ENCODE data around the gene OR10D3.

The OR10D3 gene, protein sequence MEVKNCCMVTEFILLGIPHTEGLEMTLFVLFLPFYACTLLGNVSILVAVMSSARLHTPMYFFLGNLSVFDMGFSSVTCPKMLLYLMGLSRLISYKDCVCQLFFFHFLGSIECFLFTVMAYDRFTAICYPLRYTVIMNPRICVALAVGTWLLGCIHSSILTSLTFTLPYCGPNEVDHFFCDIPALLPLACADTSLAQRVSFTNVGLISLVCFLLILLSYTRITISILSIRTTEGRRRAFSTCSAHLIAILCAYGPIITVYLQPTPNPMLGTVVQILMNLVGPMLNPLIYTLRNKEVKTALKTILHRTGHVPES

DNA sequence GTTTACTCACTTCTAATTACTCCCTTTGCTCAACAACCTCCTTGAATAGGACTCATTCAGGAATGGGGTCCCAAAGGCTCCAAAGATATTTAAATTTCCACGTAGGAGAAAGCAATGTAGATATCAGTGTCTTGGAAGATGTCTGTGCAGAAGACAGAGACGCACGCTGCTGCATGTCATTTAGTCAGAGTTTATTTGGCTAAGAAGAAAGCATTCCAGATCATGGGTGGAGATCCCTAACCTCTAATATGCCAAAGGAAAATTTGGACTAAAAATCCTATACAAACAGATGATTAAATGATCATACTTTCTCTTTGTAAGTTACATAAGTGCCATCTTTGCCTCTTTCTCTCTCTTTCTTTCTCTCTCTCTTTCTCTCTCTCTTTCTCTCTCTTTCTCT is at the start of gene OR10D3:
Gene OR10D3, plus strand, starts transcription at position 278 of the 400 bp plus-strand sequence. CDS start 1,925 bp downstream, outside the sequence.
- TF ChIP-seq, protein P1, sequence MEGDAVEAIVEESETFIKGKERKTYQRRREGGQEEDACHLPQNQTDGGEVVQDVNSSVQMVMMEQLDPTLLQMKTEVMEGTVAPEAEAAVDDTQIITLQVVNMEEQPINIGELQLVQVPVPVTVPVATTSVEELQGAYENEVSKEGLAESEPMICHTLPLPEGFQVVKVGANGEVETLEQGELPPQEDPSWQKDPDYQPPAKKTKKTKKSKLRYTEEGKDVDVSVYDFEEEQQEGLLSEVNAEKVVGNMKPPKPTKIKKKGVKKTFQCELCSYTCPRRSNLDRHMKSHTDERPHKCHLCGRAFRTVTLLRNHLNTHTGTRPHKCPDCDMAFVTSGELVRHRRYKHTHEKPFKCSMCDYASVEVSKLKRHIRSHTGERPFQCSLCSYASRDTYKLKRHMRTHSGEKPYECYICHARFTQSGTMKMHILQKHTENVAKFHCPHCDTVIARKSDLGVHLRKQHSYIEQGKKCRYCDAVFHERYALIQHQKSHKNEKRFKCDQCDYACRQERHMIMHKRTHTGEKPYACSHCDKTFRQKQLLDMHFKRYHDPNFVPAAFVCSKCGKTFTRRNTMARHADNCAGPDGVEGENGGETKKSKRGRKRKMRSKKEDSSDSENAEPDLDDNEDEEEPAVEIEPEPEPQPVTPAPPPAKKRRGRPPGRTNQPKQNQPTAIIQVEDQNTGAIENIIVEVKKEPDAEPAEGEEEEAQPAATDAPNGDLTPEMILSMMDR (IDR thresholded peaks at IDR 0.05; ENCODE audit: control insufficient read depth, insufficient read depth, low read depth, low read length, missing control alignments) = no peak
- no peak for DNase-seq (ENCODE audit: low read depth)
- H3K4me3 ChIP-seq (ENCODE audit: control insufficient read depth, low read depth, low read length) = no peak within 1 kb of the TSS

DNA sequence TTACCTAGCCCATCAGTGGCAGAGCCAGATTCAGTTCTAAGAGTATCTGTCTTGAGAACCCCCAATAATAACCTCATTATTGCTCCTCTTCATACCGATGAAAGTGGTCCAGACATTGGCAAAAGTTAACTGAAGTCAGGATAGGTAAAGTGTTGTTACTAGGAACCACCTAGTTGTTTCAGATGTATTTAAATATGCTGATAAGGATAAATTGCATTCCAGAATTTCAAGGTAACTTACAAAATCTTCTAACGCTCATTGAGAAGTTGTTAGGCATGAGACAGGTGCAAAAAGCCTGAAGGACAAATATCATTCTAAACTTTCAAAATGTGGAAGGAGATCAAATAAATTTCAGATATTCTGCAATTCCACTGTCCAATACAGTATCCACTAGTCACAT is 40.1 kb upstream of the OR10D3 start:
- TF ChIP-seq, protein P1 (IDR thresholded peaks at IDR 0.05; ENCODE audit: control insufficient read depth, insufficient read depth, low read depth, low read length, missing control alignments) = no peak
- DNase-seq (ENCODE audit: low read depth) = no peak
- no peak overlapping the region for H3K4me3 ChIP-seq (ENCODE audit: control insufficient read depth, low read depth, low read length)

DNA sequence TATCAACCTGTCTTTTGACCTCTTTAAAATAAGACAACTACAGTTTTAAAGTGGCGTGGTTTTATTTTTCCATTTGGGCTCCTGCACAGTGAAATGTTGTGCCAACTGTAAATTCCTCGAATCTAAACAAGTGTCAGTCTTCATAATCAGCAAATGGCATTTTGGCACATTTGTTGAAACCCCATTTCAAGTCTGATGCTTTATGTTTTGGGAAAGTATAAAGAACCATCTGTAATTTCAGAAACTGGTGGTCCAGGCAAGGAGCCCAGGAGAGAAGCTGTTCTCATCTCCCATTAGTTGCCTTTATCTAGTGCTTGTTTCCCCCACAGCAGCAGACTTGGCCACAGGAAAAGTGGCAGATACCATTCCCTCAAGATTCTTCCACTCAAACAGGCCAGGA is 35.2 kb upstream of the OR10D3 start:
- DNase-seq (ENCODE audit: low read depth) = no peak
- TF ChIP-seq, protein P1 (IDR thresholded peaks at IDR 0.05; ENCODE audit: control insufficient read depth, insufficient read depth, low read depth, low read length, missing control alignments) = no peak

DNA sequence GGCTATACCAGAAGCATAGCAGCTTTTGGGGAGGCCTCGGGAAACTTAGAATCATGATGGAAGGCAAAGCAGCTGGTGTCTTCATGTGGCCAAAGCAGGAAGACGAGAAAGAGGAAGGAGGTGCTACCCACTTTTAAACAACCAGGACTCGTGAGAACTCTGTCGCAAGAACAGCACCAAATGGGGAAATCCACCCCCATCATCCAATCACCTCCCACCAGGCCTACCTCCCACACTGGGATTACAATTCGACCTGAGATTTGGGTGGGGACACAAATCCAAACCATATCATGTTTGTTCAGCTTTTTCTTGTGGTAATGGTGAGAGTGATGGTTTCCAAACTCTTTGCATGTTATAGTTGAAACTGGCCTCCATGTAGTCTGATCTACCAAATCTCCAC is 32.5 kb upstream of the OR10D3 start:
- no peak for DNase-seq (ENCODE audit: low read depth)

More for the DNA sequence above, 35.2 kb upstream of the OR10D3 start:
- no peak overlapping the region for H3K4me3 ChIP-seq (ENCODE audit: control insufficient read depth, low read depth, low read length)

DNA sequence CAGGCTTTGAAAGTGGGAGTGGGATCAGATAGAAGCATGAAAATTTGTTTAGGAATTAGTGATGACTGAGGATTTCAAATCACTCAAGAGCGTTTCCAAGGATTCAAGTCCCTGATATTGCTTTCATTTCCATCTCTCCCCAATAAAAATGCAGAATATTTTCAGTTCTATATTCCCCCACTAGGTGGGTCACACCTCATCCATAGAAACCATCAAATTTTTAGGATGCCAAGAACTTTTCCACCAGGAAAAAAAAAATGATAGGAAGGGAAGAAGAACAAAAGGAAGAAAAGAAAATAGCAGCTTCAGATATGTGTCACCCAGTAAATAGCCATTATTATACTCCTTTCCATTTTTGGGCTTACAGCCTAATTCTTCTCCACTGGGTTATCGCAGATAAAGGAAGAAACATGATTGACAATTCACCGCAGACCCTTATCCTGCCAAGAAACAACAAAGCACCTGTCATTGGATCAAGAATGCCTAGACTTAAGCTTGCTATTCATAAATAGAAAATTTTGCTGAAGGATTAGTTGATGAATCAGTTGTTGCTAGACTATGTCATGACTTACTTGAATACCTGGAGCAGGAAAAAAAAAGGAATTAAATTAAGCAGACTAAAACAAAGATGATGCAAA is 30.3 kb upstream of the OR10D3 start:
- DNase-seq (ENCODE audit: low read depth) = no peak
- TF ChIP-seq, protein P1 (IDR thresholded peaks at IDR 0.05; ENCODE audit: control insufficient read depth, insufficient read depth, low read depth, low read length, missing control alignments) = no peak
- no peak overlapping the region for H3K4me3 ChIP-seq (ENCODE audit: control insufficient read depth, low read depth, low read length)

More for the DNA sequence above, 32.5 kb upstream of the OR10D3 start:
- TF ChIP-seq, protein P1 (IDR thresholded peaks at IDR 0.05; ENCODE audit: control insufficient read depth, insufficient read depth, low read depth, low read length, missing control alignments) = no peak
- no peak overlapping the region for H3K4me3 ChIP-seq (ENCODE audit: control insufficient read depth, low read depth, low read length)

DNA sequence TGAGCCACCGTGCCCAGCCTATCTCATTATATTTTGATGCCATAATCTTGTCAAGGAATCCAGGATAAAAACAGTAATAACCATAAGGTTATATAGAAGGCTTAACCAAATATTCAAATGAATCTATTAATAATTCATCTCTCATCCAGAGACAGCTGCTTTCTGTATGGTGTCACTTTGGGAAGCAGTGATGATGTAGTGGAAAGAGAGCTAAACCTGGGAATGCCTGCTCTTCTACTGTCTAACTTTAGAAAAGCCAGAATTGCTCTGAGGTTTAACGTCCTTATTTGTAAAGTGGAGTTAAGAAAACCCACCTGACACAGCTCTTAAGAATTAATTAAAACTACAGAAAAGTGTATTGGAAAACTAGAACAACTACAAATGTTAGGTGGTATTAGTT is 29.3 kb upstream of the OR10D3 start:
- TF ChIP-seq, protein P1 (IDR thresholded peaks at IDR 0.05; ENCODE audit: control insufficient read depth, insufficient read depth, low read depth, low read length, missing control alignments) = no peak
- DNase-seq (ENCODE audit: low read depth) = no peak

More for the DNA sequence above, 29.3 kb upstream of the OR10D3 start:
- H3K4me3 ChIP-seq (ENCODE audit: control insufficient read depth, low read depth, low read length) = no peak overlapping the region
